GM08714 (cell line): ENCODE results near the gene ZNF229.
A peak's percentile ranks its signal among the peaks of the same experiment; 100 is the strongest.
"Not testable (repeated sequence)": the region's sequence is repeated elsewhere in the genome, so short reads cannot be mapped to it uniquely, and the experiment has no call there.

Experiments used
- H3K4me3 ChIP-seq: fragments of 200-500 bp; sonication (Bioruptor generic); 2 replicates; pipeline ENCODE4 v1.5.1; 2014; ENCODE audit warnings: mild to moderate bottlenecking, low read length, inconsistent platforms
- ZNF274 ChIP-seq: IDR thresholded peaks from 2 replicates; pipeline ENCODE4 v1.6.1; 2012; ENCODE audit warnings: mild to moderate bottlenecking, low read depth, low read length

The ZNF229 gene

GRCh38 chr19:44401139-44402115 is 46.8 kb downstream of the ZNF229 start, which contains the start of gene ZNF285:
ZNF285 (minus strand) TSS chr19:44401608; CDS start chr19:44397213, 4,395 bp downstream.
- TF ChIP-seq ZNF274 = no peak
- H3K4me3 ChIP-seq = peak within 1 kb of the TSS; percentile 62; the same call in 1 of the 2 replicates

GRCh38 chr19:44389268-44389667 is 59.0 kb downstream of the ZNF229 start:
- not testable (repeated sequence) for H3K4me3 ChIP-seq
